C4-2B (cell line): ENCODE measurements around the gene SLC4A2.

Source experiments
- ZFX ChIP-seq: fragments of 450-650 bp; IDR thresholded peaks from 2 replicates; pipeline ENCODE4 v1.6.1; 2017
- TF ChIP-seq, protein P1 (sequence below): fragments of 450-650 bp; conservative IDR thresholded peaks from 2 replicates; pipeline ENCODE4 v1.5.1; 2017; ENCODE audit warnings: mild to moderate bottlenecking

GRCh38 chr7:151086802-151087244 lies 27.4 kb downstream of the SLC4A2 start:
- TF ChIP-seq, protein P1, sequence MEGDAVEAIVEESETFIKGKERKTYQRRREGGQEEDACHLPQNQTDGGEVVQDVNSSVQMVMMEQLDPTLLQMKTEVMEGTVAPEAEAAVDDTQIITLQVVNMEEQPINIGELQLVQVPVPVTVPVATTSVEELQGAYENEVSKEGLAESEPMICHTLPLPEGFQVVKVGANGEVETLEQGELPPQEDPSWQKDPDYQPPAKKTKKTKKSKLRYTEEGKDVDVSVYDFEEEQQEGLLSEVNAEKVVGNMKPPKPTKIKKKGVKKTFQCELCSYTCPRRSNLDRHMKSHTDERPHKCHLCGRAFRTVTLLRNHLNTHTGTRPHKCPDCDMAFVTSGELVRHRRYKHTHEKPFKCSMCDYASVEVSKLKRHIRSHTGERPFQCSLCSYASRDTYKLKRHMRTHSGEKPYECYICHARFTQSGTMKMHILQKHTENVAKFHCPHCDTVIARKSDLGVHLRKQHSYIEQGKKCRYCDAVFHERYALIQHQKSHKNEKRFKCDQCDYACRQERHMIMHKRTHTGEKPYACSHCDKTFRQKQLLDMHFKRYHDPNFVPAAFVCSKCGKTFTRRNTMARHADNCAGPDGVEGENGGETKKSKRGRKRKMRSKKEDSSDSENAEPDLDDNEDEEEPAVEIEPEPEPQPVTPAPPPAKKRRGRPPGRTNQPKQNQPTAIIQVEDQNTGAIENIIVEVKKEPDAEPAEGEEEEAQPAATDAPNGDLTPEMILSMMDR = no peak
- no peak for TF ChIP-seq ZFX
